ENCODE data around the gene NDEL1.

NDEL1 gene

DNA sequence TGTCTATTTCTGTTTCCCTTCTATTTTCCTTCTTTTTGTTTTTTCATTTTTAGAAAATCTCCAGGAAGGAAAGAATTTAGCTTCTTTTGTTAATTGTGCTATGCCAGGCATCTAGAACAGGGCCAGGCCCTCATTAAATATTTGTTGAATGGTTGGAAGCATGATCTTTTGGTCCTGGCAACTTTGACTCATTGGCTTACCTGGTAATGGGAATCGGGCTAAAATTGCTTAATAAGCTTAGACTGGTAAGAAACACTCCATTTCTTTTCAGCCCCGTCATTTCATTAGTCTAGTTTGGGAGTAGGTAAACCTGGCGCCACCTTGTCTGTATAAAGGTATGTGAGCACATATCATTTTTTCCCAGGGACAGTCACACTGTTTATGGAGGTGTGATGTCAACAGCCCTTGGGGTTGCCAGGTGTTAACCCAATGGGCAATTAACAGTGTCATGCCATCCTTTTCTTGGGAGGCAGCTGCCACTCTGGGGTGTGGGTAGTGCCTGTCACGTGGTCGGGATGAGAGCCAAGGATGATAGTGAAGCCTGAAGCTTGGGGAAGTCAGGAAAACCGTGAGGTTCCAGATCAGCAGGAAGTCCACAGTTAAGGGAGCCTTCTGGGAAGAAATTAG is 9.5 kb upstream of the NDEL1 start:
- TF ChIP-seq CTCF (IDR thresholded peaks at IDR 0.05; ENCODE audit: insufficient read depth, low read depth, low read length, missing control alignments): no peak
- no peak overlapping the region for H3K4me3 ChIP-seq (ENCODE audit: low read depth, low read length)
- DNase-seq (ENCODE audit: low read depth): no peak

GRCh38 chr17:8426802-8427201 is 8.9 kb upstream of the NDEL1 start:
- no peak for TF ChIP-seq CTCF (IDR thresholded peaks at IDR 0.05; ENCODE audit: insufficient read depth, low read depth, low read length, missing control alignments)
- no peak for DNase-seq (ENCODE audit: low read depth)
- H3K4me3 ChIP-seq (ENCODE audit: low read depth, low read length): no peak overlapping the region

- no peak for DNase-seq (ENCODE audit: low read depth)
- H3K4me3 ChIP-seq (ENCODE audit: low read depth, low read length): no peak overlapping the region
- no peak for TF ChIP-seq CTCF (IDR thresholded peaks at IDR 0.05; ENCODE audit: insufficient read depth, low read depth, low read length, missing control alignments)
Measured at GRCh38 chr17:8430966-8431365, 4.7 kb upstream of the NDEL1 start.

DNA sequence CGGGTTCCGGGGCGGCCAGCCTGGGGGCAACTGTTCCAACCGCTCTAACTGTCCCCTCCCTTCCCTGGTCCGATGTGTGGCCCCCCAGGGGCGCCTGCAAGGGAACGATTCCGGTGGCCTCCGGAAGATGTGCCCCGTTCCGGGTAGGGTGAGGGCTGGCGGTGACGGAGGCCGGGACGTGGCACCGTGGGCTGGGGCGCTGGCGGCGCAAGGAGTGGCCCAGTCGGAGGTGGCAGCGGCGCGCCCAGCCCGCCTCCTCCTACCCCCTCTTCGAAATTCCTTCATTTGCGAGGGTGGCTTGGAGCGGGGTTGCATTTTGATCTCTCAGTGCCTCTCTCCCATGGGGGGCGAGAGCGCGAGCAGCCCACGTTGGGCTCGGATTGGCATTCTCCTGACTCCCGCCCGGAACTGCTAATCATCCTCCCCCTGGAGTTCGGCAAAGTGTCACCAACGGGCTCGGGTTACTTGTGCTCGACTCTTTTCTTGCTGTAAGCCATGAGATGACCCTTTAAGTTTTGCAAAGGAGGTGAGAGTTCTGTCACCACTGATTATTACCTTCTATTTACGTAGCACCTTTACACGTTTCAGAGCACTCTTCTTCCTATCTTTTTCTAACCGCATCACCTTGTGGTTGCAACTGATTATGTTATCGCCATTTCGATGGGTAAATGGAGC is 622 bp downstream of the NDEL1 start:
- no peak for TF ChIP-seq CTCF (IDR thresholded peaks at IDR 0.05; ENCODE audit: insufficient read depth, low read depth, low read length, missing control alignments)
- peak; percentile 64 for DNase-seq (ENCODE audit: low read depth)
- H3K4me3 ChIP-seq (ENCODE audit: low read depth, low read length): peak overlapping the region; percentile 68

DNA sequence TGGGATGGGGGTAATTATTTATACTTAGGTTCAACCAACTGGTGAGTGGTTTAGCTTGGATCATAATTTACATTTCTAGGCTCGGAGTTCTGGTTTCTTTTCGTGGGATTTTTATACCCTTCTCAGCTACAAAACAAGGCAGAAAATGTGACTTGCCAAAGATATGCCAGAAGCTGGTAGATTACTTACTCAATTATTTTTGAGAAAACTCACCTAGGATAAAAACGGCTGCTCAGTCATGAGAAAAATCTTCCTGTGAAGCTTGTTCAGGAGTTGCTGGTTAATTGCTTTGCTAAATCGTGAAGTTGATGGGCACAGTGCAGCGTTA is 1.1 kb downstream of the NDEL1 start:
- no peak for TF ChIP-seq CTCF (IDR thresholded peaks at IDR 0.05; ENCODE audit: insufficient read depth, low read depth, low read length, missing control alignments)

DNA sequence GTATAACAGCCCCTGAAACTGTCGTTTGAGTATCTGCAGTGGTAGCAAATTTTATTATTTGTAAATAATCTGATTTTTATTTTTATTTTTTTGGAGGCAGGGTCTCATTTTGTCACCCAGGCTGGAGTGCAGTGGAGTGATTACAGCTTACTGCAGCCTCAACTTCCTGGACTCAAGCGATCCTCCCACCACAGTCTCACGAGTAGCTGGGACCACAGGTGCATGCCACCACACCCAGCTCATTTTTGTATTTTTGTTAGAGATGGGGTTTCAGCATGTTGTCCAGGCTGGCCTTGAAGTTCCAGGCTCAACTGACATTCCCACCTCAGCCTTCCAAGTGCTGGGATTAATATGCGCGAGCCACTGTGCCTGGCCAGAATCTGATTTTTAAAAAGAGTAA is 2.8 kb downstream of the NDEL1 start:
- no peak for TF ChIP-seq CTCF (IDR thresholded peaks at IDR 0.05; ENCODE audit: insufficient read depth, low read depth, low read length, missing control alignments)
- DNase-seq (ENCODE audit: low read depth): no peak
- H3K4me3 ChIP-seq (ENCODE audit: low read depth, low read length): no peak overlapping the region

More for the DNA sequence above, 1.1 kb downstream of the NDEL1 start:
- DNase-seq (ENCODE audit: low read depth): no peak
- peak overlapping the region; percentile 68 for H3K4me3 ChIP-seq (ENCODE audit: low read depth, low read length)

DNA sequence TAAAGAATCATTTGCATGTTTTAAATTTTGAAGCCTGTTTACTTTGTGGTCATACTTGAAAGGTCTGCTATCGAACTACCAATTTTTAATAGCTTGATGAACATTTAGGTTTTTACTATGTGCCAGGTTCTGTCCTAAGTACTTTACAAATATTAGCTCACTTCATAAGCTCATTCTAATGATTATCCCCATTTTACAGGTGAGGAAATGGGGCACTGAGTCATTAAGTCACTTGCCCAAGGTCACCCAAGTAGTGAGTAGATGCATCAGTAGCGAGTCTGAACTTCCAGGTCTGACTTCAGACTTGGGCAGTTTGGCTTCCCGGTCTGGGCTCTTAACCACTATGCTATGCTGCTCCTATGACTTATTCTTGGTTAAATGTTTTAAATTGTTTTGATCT is 4.0 kb downstream of the NDEL1 start:
- TF ChIP-seq CTCF (IDR thresholded peaks at IDR 0.05; ENCODE audit: insufficient read depth, low read depth, low read length, missing control alignments): no peak
- no peak overlapping the region for H3K4me3 ChIP-seq (ENCODE audit: low read depth, low read length)
- DNase-seq (ENCODE audit: low read depth): no peak
